Stimulated activated CD8-positive, alpha-beta memory T cell treated with anti-CD3 and anti-CD28 coated beads, Interleukin-12 subunit alpha, Interleukin-12 subunit beta, amount 100 ng/mL, for 24 hours (primary cell): ENCODE measurements around the gene SPATA31A3.
"Not testable (repeated sequence)": the region's sequence is repeated elsewhere in the genome, so short reads cannot be mapped to it uniquely, and the experiment has no call there.

ENCODE experiments used
- DNase-seq: peaks from one replicate; pipeline ENCODE4 v3.0.0-alpha.2; 2020; ENCODE audit errors: extremely low read depth

The SPATA31A3 gene

GRCh38 chr9:66992450-66992849 is at the start of gene SPATA31A3:
SPATA31A3 (minus strand) TSS chr9:66992550; CDS start chr9:66992521, 29 bp downstream.
- DNase-seq: not testable (repeated sequence)

GRCh38 chr9:66952576-66952975 is 39.8 kb downstream of the SPATA31A3 start:
- not testable (repeated sequence) for DNase-seq

DNA sequence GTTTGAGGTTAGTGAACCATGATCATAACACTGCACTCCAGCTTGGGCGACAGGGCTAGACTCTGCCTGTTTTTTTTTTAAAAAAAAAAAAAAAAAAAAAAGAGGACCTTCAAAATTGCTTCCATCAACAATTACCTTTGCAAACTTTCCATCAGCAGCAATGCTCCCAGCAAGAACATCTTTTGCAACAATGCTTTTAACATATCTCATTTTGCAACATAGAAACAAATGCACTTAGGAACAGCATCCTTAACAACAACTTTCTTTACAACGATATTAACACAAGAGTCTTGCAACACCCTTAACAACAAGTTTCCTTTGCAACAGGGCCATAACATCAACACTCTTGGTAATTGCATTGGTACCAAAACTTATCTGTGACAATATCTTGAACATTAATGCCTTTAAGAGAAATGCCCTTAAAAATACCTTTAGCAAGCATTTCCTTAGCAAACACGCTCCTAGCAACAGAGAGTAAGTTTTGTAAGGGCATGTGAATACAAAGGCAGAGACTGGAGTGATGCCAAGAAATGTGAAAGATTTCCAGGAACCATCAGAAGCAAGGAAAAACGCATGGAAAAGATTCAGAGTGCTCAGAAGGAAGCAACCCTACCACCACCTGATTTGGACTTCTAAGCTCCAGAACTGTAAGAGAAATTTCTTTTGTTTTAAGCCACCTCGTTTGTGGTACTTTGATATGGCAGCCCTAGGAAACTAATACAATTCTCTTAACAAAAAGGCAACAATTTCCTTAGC is 49.8 kb downstream of the SPATA31A3 start:
- not testable (repeated sequence) for DNase-seq

DNA sequence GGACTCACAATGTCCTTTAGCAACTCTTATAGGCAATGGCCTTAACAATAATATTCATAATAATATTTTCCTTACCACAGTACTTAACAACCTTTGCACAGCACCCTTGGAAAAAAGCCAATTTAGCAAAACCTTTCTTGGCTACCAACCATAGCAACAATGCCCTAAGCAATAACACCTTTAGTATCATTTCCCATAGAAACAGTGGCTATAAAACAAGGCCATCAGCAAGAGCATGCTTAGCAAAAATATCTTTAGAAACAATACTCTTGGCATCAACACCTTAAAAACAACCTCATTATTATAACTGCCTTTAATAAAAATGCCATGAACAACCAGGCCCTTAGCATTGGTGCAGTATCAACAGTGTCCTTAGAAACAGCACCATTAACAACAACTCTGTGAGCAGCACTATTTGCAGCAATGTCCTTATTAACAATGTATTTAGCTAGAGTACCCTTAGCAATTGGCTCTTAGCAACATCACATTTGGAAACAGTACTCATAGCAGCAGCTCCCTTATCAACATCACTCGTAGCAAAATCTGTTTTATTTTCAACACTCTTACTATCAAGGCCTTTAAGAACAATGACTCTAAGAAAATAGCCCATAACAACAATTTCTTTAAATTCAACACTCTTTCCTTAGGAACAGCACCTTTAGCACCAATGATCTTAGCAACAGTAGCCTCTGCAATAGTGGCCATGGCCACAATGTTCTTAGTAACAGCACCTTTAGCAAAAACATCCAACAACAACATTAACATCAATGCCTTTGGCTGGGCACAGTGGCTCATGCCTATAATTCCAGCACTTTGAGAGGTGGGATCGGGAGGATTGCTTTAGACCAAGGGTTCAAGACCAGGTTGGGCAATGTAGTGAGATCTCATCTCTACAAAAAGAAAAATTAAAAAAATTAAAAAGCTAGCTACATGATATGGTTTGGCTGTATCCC is 52.2 kb downstream of the SPATA31A3 start:
- DNase-seq: not testable (repeated sequence)

DNA sequence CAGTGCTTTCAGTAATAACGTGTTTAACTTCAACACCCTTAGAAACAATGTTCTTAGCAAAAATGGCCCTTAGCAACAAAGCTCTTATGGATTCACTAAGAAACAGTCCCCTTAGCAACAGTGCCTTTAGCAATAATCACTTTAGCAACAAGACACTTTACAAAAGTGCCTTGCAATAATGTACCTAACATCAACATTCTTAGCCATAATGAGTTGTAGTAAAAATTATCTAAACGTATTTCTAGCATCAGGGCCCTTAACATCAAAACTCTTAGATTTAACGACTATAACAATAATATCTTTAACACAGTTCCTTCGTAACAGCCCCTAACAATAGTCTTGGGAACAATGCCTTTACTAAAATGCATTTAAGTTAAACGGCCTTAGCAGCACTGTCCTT is 54.0 kb downstream of the SPATA31A3 start:
- DNase-seq: not testable (repeated sequence)

DNA sequence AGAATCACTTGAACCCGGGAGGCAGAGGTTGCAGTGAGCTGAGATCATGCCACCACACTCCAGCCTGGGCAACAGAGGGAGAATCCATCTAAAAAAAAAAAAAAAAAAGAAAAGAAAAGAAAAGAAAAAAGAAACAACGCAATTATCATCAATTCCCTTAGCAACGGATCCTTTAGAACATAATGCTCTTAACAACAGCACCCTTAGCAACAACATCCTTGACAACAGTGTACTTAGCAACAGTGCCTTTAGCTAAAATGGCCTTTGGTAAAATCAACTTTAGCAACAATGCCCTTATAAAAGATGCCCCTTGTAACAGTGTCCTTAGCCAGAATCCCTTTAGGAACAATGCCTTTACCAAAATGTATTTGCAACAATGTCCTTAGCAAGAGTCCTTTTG is 54.7 kb downstream of the SPATA31A3 start:
- not testable (repeated sequence) for DNase-seq
